Measurements from ENCODE around the gene SMLR1.

- TF ChIP-seq BHLHE40 (IDR thresholded peaks at IDR 0.05; ENCODE audit: borderline replicate concordance) = no peak
- TF ChIP-seq TARDBP (IDR thresholded peaks at IDR 0.05) = no peak
- TF ChIP-seq SP1 (IDR thresholded peaks at IDR 0.05) = no peak
- TF ChIP-seq NFRKB (IDR thresholded peaks at IDR 0.05) = no peak
- no peak for TF ChIP-seq PKNOX1 (IDR thresholded peaks at IDR 0.05)
- no peak for TF ChIP-seq ARNT (IDR thresholded peaks at IDR 0.05)
- TF ChIP-seq FOXK2 (IDR thresholded peaks at IDR 0.05) = no peak
- no peak for TF ChIP-seq ZNF384 (IDR thresholded peaks at IDR 0.05)
- no peak for TF ChIP-seq HDGF (IDR thresholded peaks at IDR 0.05; ENCODE audit: borderline replicate concordance)
- TF ChIP-seq SUZ12 (IDR thresholded peaks at IDR 0.05) = no peak
- TF ChIP-seq ELF4 (IDR thresholded peaks at IDR 0.05) = no peak
Observed at GRCh38 chr6:130841128-130841728, 14.0 kb downstream of the SMLR1 start.

Data from HEK293T (cell line).